IMR-90 (cell line): ENCODE measurements around the gene RAD21L1. TPM values are rescaled to one million over a fixed set of nuclear protein-coding genes. Genes with fewer than 3 reads are reported as not detected.
"Not testable (repeated sequence)": the region's sequence is repeated elsewhere in the genome, so short reads cannot be mapped to it uniquely, and the experiment has no call there.

ENCODE experiments used
- ATAC-seq: fragments of 200-7000 bp; cut with Tn5 transposase; 2 replicates; pipeline ENCODE4 v1.9.1; 2020; ENCODE audit warnings: low read depth, mild to moderate bottlenecking, moderate library complexity
- BruUV-seq: library from RNA; stranded (reverse); fragments of 400-500 nt; replicated peaks from 2 replicates; lab custom pipeline; 2021; lab: Mats Ljungman, UMichigan
- CTCF ChIA-PET: fragments of 300-600 bp; formaldehyde crosslinking; extraction: SDS; loops from one replicate; lab custom pipeline; 2021; ENCODE audit warnings: antibody characterized with exemption; lab: Yijun Ruan, JAX
- POLR2A ChIA-PET: fragments of 300-600 bp; sonication (Branson Sonifier 250); formaldehyde crosslinking; loops from one replicate; lab custom pipeline; 2022; ENCODE audit warnings: antibody characterized with exemption; ENCODE audit not compliant: unreplicated experiment; lab: Charles Lee
- DNase-seq: peaks from one replicate; pipeline ENCODE4 v3.0.0; 2013
- H2AFZ ChIP-seq: replicated peaks from 2 replicates; pipeline ENCODE3; 2013; ENCODE audit warnings: low read length, mild to moderate bottlenecking; ENCODE audit not compliant: poor library complexity
- H2AK5ac ChIP-seq: 2 replicates; pipeline ENCODE4 v1.6.1; 2013; ENCODE audit warnings: low read depth, low read length, inconsistent platforms
- H2AK9ac ChIP-seq: replicated peaks from 2 replicates; pipeline ENCODE3; 2013; ENCODE audit warnings: mild to moderate bottlenecking, low read depth, low read length, moderate library complexity; ENCODE audit not compliant: poor library complexity
- H2BK120ac ChIP-seq: 2 replicates; pipeline ENCODE4 v1.6.1; 2013; ENCODE audit warnings: low read depth, low read length, inconsistent platforms
- H2BK15ac ChIP-seq: 3 replicates; pipeline ENCODE4 v1.6.1; 2013; ENCODE audit warnings: low read depth, low read length, inconsistent platforms
- H2BK20ac ChIP-seq: 2 replicates; pipeline ENCODE4 v1.6.1; 2013; ENCODE audit warnings: low read depth, mild to moderate bottlenecking, inconsistent platforms, low read length, moderate library complexity
- H2BK5ac ChIP-seq: 2 replicates; pipeline ENCODE4 v1.6.1; 2013; ENCODE audit warnings: mild to moderate bottlenecking, low read depth, low read length, inconsistent platforms; ENCODE audit not compliant: poor library complexity, severe bottlenecking
- H3K14ac ChIP-seq: replicated peaks from 2 replicates; pipeline ENCODE4 v1.6.1; 2013; ENCODE audit warnings: low read depth, low read length, inconsistent platforms
- H3K18ac ChIP-seq: 2 replicates; pipeline ENCODE4 v1.6.1; 2013; ENCODE audit warnings: low read depth, low read length, control low read depth
- H3K23ac ChIP-seq: 2 replicates; pipeline ENCODE4 v1.6.1; 2013; ENCODE audit warnings: low read depth, low read length, inconsistent platforms
- H3K27ac ChIP-seq: 2 replicates; pipeline ENCODE4 v1.5.1; 2013; ENCODE audit warnings: mild to moderate bottlenecking, control low read depth, low read length; ENCODE audit not compliant: insufficient read depth
- H3K27me3 ChIP-seq: 2 replicates; pipeline ENCODE4 v1.6.1; 2013; ENCODE audit warnings: low read length; ENCODE audit not compliant: control insufficient read depth, insufficient read depth
- H3K36me3 ChIP-seq: 2 replicates; pipeline ENCODE4 v1.6.1; 2013; ENCODE audit warnings: low read length, mixed read lengths; ENCODE audit not compliant: control insufficient read depth, insufficient read depth
- H3K4ac ChIP-seq: 2 replicates; pipeline ENCODE4 v1.6.1; 2013; ENCODE audit warnings: low read depth, low read length, inconsistent platforms
- H3K4me1 ChIP-seq: 2 replicates; pipeline ENCODE4 v1.6.1; 2013; ENCODE audit warnings: low read length, mixed read lengths; ENCODE audit not compliant: control insufficient read depth, insufficient read depth
- H3K4me2 ChIP-seq: 2 replicates; pipeline ENCODE4 v1.6.1; 2013; ENCODE audit warnings: low read depth, mild to moderate bottlenecking, control low read depth, low read length, moderate library complexity
- H3K4me3 ChIP-seq: 2 replicates; pipeline ENCODE4 v1.5.1; 2013; ENCODE audit warnings: low read depth, mild to moderate bottlenecking, control low read depth, low read length, moderate library complexity; ENCODE audit not compliant: insufficient read depth
- H3K56ac ChIP-seq: 2 replicates; pipeline ENCODE4 v1.6.1; 2013; ENCODE audit warnings: low read length, inconsistent platforms; ENCODE audit not compliant: insufficient read depth; ENCODE audit errors: extremely low read depth
- H3K79me1 ChIP-seq, 2 experiments: 2 replicates each; pipeline ENCODE4 v1.6.1; 2013; ENCODE audit warnings: low read length in 2 of 2, inconsistent platforms in 1 of 2, low read depth in 1 of 2
- H3K9ac ChIP-seq: 2 replicates; pipeline ENCODE4 v1.6.1; 2013; ENCODE audit warnings: low read depth, low read length, control low read depth
- H3K9me1 ChIP-seq: 2 replicates; pipeline ENCODE4 v1.6.1; 2013; ENCODE audit warnings: low read length, inconsistent platforms; ENCODE audit not compliant: insufficient read depth
- H3K9me3 ChIP-seq: 2 replicates; pipeline ENCODE4 v1.6.1; 2013; ENCODE audit warnings: low read length; ENCODE audit not compliant: control insufficient read depth, insufficient read depth
- H4K20me1 ChIP-seq: 2 replicates; pipeline ENCODE4 v1.6.1; 2013; ENCODE audit warnings: low read length, inconsistent platforms; ENCODE audit not compliant: insufficient read depth
- H4K5ac ChIP-seq: 2 replicates; pipeline ENCODE4 v1.6.1; 2013; ENCODE audit warnings: mild to moderate bottlenecking, low read depth, low read length, control low read depth
- H4K8ac ChIP-seq, 2 experiments: 2 replicates each; pipeline ENCODE4 v1.6.1; 2013; ENCODE audit warnings: low read depth in 2 of 2, low read length in 2 of 2, control low read depth in 1 of 2, inconsistent platforms in 1 of 2
- H4K91ac ChIP-seq: 2 replicates; pipeline ENCODE4 v1.6.1; 2013; ENCODE audit warnings: low read depth, low read length, inconsistent platforms; ENCODE audit not compliant: insufficient read depth
- WGBS, 2 experiments: methylation state at CpG; one replicate each; pipeline versions ENCODE4 v1.1.5 to v1.1.7; 2013; ENCODE audit warnings: missing lambda C conversion rate in 2 of 2; ENCODE audit not compliant: insufficient read length in 1 of 2; ENCODE audit errors: extremely low coverage in 2 of 2; 5-methylcytosine and 5-hydroxymethylcytosine counted together
- dilution Hi-C: fragments of 300-500 bp; cut with HindIII; formaldehyde crosslinking; loops from one replicate; pipeline ENCODE4 v1.14.3; 2018; ENCODE audit warnings: low sequenced_read_pairs; ENCODE audit not compliant: unreplicated experiment
- in situ Hi-C: fragments of 300-500 bp; cut with MboI; formaldehyde crosslinking; loops from 3 replicates; pipeline ENCODE4 v1.14.3; 2019; ENCODE audit warnings: low sequenced_read_pairs, inconsistent platforms, mixed read lengths
- intact Hi-C: fragments of 100-400 bp; cut with micrococcal nuclease; formaldehyde crosslinking; loops from 2 replicates; pipeline ENCODE4 v1.10.0; 2022
- polyA plus RNA-seq, 3 experiments: library from polyadenylated mRNA; depleted of rRNA; stranded (reverse); fragments of >200 nt; gene quantifications; 2 replicates each; pipeline ENCODE4 v1.2.3, GENCODE V29; 2012; ENCODE audit warnings: low replicate concordance in 1 of 3
- total RNA-seq: library from RNA; depleted of rRNA; stranded (reverse); fragments of >200 nt; gene quantifications from 2 replicates; pipeline ENCODE4 v1.2.3, GENCODE V29; 2012

RAD21L1 gene
- total and polyA plus RNA-seq, 2 of the 4 experiments (the other 2 are of a cell fraction), result not detected

GRCh38 chr20:1250282-1250681 is 24.4 kb downstream of the RAD21L1 start:
- H3K9me1 ChIP-seq, H3K9ac ChIP-seq, H3K14ac ChIP-seq, intact Hi-C loops, H3K9me3 ChIP-seq, H3K4me1 ChIP-seq, BruUV-seq, H3K4ac ChIP-seq, H3K4me2 ChIP-seq, H3K4me3 ChIP-seq, H2AK5ac ChIP-seq, H4K5ac ChIP-seq, ATAC-seq, H3K27ac ChIP-seq, H4K91ac ChIP-seq, H2BK120ac ChIP-seq, H3K79me1 ChIP-seq, in situ Hi-C loops, H4K20me1 ChIP-seq, H2BK20ac ChIP-seq, CTCF ChIA-PET, H3K18ac ChIP-seq, H2BK5ac ChIP-seq, POLR2A ChIA-PET, DNase-seq, H3K36me3 ChIP-seq, H3K56ac ChIP-seq, H2AK9ac ChIP-seq, H3K23ac ChIP-seq, H2BK15ac ChIP-seq, H4K8ac ChIP-seq, H2AFZ ChIP-seq, dilution Hi-C loops: not testable (repeated sequence)
- no CpG with 5 or more reads among the region's 2 CpGs for WGBS, 2 experiments
- peaks cover 10% of the 10 kb centered on the region for H3K27me3 ChIP-seq
